SK-N-MC (cell line): ENCODE measurements around the gene PDE11A.

ENCODE experiments used
- EZH2 ChIP-seq: fragments of 200-600 bp; sonication (generic); IDR thresholded peaks from one replicate; pipeline ENCODE4 v1.6.1; 2017; ENCODE audit warnings: antibody characterized with exemption
- POLR2AphosphoS5 ChIP-seq: IDR thresholded peaks from 2 replicates; pipeline ENCODE4 v1.6.1; 2012; ENCODE audit warnings: mild to moderate bottlenecking, low read depth, low read length, borderline replicate concordance

- TF ChIP-seq EZH2 (no peak), POLR2AphosphoS5 (no peak)
Observed at GRCh38 chr2:177753682-177754491, 318.7 kb downstream of the PDE11A start.
